Stimulated activated CD8-positive, alpha-beta memory T cell treated with anti-CD3 and anti-CD28 coated beads, Interleukin-7, amount 100 ng/mL, for 24 hours (primary cell): ENCODE measurements around the gene ADRA2B.

Source experiments
- DNase-seq: peaks from one replicate; pipeline ENCODE4 v3.0.0-alpha.2; 2020; ENCODE audit warnings: low read depth

Gene ADRA2B

DNA sequence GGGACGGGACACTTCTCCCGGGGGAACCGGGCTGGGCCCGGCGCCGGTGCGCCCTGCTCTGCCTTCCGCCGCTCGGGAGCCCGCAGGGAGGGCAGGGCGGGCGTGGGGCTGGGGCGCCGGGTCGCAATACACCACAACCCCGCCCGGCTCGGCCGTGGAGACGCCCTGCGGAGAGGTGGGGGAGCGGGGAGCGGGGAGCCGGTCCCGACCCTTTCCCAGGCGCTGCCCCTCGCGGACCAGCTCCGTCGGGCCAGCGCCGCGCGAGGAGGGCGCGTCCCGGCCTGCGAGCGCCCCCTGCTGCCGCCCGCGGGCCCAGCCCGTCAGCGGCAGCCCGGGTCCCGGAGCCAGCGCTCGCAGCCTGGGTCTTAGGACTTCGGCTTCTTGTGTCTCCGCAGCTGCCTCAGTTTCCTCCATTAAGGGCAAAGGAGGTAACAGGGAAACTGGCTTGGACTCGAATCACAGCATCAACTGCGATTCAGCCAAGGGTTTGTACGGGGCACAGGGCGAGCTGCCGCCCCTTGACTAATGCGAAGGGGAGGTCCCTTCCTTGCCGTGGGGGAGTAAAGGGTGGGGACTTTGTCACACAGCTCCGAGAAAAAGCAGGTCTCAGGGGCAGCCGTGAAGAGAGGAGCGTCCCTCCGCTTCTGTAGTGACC is 635 bp upstream of the ADRA2B start:
- no peak for DNase-seq

DNA sequence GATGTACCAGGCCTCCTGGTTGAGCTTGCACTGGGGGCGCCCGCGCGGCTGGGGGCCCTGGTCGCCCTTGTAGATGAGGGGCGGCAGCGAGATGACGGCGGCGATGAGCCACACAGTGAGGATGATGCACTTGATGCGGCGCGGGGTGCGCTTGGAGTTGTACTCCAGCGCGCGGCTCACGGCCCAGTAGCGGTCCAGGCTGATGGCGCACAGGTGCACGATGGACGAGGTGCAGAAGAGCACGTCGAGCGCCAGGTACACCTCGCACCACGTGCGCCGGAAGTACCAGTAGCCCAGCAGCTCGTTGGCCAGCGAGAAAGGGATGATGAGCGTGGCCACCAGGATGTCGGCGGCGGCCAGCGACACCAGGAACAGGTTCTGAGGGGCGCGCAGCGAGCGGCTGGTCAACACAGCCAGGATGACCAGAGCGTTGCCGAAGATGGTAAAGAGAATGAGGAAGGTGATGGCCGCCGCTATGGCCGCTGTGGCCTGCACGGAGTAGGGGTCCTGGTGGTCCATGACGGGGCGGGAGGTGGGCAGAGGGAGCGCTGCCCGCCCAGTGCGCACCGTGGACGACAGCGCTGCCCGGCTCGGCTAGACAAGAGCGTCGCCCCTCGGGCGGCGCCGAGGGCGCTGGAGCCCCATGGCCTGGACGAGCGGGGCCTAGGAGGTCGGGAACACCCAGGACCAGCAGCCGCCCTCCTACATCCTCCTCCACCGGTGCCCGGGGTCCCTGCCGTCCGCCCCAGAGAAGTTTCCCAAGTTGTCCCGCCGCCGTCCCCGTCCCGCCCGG is 544 bp downstream of the ADRA2B start:
- no peak for DNase-seq

DNA sequence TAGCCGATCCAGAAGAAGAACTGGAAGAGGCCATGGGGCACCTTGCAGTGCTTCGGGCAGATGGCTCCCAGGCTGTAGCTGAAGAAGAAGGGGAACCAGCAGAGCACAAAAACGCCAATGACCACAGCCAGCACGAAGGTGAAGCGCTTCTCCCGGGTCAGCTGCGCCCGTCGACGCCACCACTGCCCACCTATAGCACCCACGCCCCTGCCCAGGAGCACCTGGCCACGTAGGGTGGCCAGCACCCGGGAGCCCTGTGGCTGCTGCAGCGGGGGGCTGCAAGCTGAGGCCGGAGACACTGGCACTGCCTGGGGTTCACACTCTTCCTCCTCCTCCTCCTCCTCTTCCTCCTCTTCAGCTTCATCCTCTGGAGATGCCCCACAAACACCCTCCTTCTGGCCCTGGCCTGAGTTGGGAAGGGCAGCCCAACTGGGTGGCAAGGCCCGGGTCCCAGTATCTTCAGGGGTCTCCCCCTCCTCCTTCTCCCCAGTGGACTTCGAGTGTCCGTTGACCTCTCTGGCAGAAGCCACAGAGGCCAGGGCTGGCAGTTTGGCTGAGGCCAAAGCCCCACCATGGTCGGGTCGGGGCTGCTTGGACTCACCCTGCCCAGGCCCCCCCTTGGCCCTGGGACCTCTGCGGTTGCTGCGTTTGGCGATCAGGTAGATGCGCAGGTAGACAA is 1.3 kb downstream of the ADRA2B start:
- DNase-seq: no peak

DNA sequence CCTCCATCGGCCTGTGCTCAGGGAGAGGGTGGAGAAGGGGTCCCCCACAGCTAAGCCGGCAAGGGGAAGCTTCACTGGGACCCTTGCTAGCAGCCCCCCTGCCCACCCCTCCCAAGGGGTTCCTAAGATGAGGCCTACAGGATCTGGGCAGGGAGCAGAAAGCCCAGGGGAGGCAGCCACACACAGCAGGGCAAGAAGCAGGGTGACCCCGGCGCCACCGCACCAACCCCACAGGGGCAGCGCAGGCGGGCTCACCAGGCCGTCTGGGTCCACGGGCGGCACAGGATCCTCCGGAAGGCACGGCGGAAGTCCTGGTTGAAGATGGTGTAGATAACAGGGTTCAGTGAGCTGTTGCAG is 1.8 kb downstream of the ADRA2B start:
- no peak for DNase-seq

DNA sequence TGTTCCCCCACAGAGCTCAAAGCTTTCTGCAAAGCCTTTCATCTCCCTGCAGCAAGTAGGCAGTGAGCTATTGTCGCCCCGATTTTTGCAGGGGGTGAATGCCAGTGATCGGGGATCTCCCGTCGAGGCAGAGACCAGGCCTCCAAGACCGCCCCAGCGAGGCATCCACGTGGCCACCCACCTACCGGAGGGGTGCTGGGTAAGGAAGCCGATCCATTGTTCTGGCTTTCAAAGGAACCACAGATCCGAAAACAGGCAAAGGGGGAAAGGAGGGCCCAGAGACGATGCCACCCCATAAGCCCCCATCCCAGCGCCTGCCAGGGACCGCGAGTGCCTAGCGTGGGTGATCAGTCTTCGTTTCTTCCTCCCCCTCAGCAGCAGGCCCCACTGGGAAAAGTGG is 2.4 kb downstream of the ADRA2B start:
- DNase-seq: no peak

DNA sequence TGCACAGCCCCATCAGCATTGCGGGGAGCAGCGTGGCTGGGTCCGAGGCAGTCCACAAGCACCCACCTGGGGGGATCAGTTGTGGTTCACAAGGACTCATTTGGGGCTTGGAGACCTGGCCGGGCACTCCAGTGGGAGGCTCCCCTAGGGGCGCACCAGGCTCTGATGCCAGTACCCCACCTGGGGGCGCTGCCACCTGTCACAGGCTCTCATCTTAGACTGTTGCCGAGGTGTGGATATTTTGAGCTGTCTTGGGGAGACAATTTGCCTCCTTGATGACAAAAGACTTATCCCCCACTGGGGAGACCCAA is 3.0 kb downstream of the ADRA2B start:
- DNase-seq: no peak

DNA sequence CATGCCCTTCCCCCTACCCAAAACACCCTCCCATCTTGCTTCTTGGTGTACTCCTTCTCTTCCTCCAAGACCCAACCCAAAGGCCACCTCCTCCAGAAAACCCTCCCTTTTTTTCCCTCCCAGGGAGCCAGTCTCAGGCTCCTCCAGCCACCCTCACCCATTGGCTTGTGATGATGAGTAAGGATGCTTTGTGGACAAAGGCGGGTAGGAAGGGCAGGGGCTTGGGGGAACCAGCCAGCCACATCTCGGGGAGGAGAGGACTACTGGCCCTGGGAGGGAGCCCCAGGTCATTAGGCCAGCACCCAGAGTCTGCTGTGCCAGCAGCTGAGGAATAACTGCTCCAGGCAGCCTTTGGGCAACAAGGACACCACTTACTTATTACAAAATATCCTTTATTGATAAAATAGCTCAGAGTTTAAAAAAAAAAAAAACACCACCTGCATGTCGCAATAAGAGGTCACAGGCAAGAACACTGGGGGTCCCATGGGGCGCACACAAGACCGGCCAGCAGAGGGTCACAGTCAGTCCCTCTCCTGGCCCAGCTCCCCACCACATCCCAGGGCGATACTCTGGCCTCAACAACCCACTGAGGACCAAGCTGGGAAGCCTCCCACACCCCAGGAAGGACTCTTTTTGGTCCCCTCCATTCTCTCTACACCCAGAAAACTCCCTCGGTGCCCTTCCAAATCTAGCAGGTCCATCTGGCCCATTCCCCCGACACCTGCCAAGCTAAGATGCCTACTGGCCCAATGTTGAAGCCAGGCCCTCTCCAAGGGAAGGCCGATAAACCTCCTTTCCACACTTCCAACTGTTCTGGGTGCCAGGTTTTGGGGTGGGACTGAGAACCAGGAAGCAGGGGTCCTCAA is 3.6 kb downstream of the ADRA2B start:
- no peak for DNase-seq

DNA sequence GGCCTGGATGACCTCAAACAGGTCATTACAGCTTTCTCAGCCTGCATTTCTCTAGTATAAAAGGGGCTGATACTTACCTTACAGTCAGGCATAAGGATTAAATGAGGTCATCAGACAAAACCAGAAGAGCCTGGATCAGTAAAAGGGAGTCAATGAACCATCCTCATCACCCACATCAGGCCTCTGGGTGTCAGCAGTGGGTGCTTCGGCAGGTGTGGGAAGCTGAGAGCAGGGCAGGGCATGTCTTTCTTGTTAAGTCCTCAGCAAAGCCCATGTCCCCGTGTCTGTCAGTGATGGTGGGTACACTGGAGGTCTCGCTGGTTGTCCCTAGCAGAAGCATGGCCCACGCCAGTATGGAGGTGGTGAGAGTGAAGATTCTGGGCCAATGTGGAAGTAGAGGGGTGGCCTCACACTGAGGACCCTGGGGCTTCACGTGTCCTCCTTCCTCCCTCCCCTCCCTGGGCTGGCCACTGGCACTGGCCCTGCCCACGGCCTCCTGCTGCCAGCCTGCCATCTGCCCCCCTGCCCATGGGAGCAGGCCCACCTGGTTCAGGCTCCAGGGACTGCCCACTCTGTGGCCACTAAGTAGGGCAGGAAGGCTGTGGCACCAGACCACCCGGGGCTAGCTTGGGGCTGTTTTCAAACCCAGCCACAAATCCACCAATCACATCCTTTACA is 4.4 kb downstream of the ADRA2B start:
- no peak for DNase-seq

DNA sequence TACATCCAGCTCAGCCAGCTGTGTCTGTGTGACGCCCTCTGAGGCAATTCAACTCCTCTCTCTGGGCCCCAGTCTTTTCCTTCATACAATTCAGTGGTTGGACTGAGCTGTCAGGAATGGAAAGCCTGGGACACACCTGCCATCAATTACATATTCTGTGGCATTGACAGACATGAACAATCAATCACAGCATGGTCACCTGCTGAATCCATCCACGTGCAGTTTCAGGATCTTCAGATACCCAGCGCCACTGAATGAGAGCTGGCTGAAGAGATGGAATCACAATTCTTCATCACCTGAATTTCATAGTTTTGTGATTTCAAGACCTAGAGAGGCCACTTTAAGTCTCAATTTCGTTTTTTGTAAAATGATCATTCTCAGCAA is 5.1 kb downstream of the ADRA2B start:
- DNase-seq: no peak

DNA sequence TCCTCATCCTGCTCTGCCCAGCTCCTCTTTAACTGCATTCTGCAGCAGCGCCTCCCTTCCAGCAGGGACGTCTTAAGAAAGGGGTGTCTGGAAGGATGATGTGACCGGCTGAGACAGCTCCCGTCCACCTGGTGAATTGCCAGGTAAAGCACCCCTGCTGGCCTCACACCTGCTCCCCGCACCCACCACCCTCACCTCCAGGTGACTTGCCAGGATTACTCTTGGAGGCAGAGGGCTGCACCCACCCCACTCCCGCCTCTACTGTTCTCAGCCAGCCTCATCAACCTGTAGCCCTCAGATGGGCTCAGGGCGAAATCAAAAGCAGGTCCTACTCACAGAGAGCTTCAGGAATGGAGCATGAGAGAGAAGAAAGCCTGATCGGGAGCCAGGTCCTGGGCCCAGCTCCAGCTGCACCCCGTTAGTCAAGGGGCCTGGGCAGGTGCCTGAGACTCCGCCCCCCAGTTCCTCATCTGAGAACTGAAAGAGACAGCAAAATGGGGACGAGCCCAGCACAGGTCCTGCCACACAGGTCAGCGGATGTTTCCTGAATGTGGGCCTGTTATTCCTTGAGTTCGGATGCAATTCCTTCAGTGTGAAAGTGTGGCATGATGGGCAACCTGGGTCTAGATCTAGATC is 5.6 kb downstream of the ADRA2B start:
- no peak for DNase-seq

DNA sequence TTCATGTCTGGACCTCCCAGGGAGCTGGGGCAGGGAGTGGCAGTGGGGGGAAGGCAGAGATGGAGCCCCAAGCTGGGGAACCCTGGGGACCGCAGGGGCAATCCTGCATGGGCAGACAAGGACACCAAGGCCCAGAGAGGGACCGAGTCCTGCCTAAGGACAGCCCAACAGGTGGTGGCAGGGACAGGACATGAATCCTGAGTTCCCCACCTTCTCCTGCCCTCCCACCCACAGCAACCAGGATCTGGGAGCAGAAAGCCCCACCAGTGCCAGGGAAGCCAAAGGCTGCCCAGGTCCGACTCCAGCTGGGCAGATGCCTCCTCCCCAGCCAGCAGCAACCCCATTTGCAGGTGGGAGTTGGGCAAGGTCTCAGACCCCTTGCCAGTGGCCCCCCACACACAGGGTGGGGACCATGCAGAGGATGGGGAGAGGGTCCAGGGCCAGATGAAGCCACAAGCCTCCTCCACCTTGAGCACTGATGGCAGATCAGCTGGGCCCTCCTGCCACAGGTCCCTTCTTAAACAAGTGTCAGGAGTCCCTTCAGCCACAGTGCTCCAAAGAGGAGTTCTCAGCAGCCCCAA is 6.3 kb downstream of the ADRA2B start:
- DNase-seq: no peak

DNA sequence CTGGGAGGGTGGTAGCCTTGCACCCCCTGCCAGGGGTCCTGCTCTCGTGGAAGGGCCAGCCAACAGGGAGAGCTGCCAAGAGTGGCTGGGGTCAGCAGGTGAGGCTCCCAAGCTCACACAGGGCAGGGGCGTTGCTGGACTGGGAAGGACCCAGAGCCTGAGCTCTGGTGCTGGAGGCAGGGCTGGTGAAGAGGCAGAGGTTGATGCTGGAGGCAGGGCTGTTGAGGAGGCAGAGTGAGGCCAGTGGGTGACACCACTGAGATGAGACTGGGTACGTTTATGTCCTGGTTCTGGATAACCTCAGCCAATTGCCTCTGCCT is 7.0 kb downstream of the ADRA2B start:
- DNase-seq: no peak

DNA sequence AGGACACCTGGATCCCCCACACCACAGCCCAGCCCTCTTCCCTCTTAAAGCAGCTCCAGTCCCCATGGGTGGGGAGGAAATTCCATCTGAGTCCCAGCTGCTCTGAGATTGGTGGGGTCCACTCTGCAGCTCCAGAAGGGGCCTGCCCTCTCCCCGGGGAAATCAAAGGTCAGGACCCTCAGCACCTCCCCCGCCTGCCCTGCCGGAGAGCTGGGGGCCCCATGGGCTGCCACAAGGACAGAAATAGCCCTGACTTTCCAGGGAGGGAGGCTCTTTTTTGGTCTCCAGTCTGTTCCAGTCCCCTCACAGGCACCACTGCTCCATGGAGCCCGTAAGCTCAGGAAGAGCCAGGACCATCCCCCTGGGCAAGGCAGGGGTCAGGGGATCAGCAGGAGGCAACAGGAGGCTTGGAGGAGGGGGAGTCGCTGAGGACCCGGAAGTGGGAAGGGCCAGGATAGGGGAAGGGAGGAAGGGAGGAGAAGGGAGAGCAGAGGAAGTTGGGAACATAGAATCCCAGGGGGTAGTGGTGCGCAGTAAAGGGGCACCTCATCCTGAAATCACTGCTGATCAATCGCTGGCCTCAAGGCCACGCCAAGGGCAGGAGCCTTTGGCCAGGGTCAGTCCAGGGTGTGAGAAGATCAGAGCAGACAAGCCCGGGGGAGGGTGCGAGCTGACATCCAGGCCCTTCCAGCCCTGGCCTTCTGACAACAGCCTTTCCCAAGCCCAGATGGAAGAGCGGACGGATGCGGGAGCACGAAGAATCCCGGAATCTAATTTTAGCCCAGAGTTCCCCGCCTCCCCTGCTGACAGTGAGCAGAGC is 7.6 kb downstream of the ADRA2B start:
- no peak for DNase-seq

DNA sequence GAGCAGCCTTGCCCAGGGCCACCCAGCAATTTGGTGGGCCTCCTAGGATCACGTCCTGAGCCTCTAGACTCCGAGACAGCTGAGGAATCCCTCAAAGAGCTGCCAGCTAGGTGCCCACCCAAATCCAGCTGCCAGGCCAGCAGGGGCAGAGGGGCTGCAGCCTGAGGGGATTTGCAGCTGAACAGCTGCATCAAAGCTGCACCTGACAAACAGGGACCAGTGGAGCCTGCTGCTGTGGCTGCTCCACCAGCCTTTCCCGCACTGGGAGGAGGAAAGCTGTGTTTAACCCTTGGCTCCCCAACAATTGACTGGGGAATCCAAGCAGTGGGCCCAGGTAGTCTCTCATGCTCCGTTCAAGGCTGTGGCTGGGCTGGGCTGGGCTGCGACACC is 8.2 kb downstream of the ADRA2B start:
- no peak for DNase-seq

DNA sequence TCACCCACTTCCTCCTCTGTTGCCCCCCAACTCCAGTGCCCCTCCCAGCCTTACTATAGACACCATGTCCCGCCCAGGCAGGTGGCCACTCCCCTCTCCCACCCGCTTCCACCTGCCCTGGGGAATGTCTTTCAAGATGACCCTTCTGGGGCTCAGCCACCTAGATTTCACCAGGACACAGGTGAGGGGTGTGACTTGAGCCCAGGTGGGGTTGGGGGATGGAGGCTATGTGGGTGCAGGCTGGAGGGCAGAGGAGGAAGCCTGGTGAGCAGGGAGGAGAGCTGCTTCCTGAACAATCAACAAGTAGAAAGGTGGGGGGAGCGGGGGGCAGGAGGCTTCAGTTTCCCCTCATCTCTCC is 8.7 kb downstream of the ADRA2B start:
- DNase-seq: no peak

DNA sequence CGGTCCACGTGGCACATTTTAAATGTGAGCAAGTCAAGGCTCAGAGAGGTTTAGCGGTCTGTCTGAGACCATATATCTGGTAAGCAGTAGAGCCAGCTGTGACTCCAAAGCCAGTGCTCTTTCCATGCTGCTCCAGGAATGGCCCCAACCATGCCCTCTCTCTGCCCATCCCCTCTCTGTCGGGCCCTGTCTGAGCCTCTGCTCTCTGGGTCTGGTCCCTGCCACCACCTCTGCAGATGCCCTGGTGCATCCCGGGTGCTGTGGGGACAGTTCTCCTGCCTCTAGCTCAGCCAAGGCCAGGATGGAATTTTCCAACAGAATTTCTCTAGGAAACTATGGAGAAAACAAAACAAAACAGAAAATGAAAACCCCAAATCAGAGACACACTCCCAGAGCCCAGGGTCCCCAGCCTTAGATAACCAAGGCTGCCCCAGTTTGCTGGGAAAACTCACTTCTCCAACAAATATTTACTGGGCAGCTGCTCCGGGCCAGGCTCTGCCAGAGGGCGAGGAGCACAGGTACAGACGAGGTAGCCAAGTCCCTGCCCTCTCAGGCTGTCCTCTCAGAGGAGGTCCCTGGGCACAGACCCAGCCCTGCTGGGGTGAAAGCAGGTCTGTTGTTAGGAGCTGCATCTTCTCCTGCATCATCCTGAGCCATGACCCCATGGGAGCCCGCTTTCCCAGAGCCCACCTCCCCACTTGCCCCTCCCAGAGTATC is 9.2 kb downstream of the ADRA2B start:
- DNase-seq: no peak

DNA sequence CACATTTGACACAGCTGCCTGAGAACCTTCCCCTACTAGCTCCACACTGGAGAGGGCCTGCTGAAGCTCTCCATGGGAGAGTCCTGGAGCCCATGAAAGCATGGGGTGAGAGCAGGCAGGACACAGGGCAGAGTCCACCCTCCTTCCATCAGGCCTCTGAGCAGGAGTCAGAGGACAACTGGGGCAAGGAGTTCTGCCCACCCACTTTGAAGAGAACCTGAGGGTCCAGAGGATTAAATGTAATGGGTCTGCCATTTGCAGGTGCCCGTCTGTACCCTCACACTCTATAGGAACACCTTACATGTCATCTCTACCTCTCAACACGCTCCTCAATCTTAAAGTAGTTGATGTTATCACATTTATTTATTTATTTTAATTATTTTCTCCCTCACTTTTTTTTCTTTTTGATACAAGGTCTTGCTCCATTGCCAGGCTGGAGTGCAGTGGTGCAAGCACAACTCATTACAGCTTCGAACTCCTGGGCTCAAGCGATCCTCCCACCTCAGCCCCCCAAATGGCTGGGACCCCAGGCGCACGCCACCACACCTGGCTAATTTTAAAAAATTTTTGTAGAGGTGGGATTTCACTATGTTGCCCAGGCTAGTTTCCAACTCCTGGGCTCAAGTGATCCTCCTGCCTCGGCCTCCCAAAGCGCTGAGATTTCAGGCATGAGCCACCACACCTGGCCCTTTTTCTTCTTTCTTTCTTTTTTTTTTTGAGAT is 10.2 kb downstream of the ADRA2B start:
- DNase-seq: no peak

DNA sequence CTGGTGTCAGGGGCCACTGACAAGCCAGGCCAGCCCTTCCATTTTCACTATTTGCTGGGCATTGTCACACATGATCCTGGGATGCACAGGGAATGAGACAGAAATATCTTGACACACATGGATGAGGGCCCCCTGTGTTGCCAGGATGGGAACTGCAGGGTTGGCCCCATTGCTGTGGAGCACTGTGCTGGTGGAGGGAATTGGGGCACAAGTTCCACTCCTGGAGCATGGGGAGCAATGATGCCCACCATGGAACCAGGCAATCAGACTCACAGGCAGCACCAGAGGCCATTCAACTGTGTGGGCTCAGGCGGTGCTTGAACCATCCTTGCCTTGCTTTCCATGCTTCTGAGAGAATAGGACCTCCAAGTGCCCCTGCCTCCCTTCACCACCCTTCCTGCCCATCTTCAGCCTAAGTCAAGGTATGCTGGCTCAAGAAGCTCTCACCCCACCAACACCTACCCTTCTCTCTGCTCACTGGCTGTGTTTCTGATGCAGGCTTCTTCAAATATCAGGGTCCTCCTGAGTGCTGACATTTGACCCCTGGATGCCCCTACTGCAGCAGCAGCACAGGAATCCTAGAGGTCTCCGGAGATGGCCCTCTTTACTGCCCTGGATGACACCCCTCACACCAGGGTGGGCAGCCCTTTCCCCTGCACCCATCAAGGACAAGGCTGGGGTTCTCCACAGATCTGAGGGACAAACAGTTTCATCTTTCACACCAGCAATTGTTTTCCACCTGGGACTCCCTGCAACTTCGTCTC is 11.0 kb downstream of the ADRA2B start:
- DNase-seq: no peak

DNA sequence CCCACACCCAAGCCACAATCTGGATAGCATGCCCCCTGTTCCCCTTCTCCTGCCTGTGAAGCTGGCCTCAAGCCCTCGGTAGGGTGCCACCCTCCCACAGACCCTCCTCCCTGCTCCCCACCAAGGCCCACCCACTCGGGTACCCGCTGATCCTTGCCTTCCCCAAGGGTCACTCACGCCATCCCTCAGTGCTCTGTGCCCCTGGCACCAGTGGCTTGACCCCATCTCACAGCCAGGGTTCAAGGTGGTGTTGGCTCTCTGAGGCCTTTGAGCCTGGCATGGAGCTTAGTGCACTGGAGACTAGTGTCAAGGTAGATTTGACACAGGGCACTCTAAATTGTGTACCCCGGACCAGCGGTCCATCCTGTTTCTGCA is 11.9 kb downstream of the ADRA2B start:
- DNase-seq: no peak
